DND-41 (cell line): Measurements from ENCODE around the gene ERMAP.

ENCODE experiments used
- CTCF ChIP-seq: IDR thresholded peaks from 2 replicates; pipeline ENCODE4 v1.5.1; 2012; ENCODE audit warnings: borderline replicate concordance, low read length, moderate library complexity, mild to moderate bottlenecking; ENCODE audit not compliant: poor library complexity, severe bottlenecking; ENCODE audit errors: extremely low read depth
- EZH2 ChIP-seq: IDR thresholded peaks from 3 replicates; pipeline ENCODE4 v1.6.1; 2012; ENCODE audit warnings: borderline replicate concordance, low read depth, mild to moderate bottlenecking, moderate library complexity, low read length, inconsistent platforms; ENCODE audit not compliant: severe bottlenecking

- TF ChIP-seq CTCF (no peak), EZH2 (no peak)
Measured at GRCh38 chr1:42783092-42783491, 33.8 kb upstream of the ERMAP start.
